Measurements from ENCODE around the gene HSF5. TPM values are rescaled to one million over a fixed set of nuclear protein-coding genes. Genes with fewer than 3 reads are reported as not detected.

The HSF5 gene
- total RNA-seq, 1 experiment from 2014 or later: not detected

GRCh38 chr17:58510075-58510474 lies 21.9 kb upstream of the HSF5 start:
- TF ChIP-seq EZH2phosphoT487 (IDR thresholded peaks at IDR 0.05; ENCODE audit: borderline replicate concordance, low read length) (no peak), CTCF (conservative IDR thresholded peaks at IDR 0.05; ENCODE audit: low read depth, low read length) (no peak), EZH2 (IDR thresholded peaks at IDR 0.05; ENCODE audit: low read length, unreplicated experiment) (no peak)
- no peak overlapping the region for H2AFZ ChIP-seq (ENCODE audit: low read length)
- ChIA-PET POLR2A (ENCODE audit: unreplicated experiment) (no interaction called here), CTCF (no interaction called here)
- H3K36me3 ChIP-seq (ENCODE audit: low read depth, low read length): peaks cover 22% of the 10 kb centered on the region; the same call in 1 of the 2 replicates
- no peaks in the 10 kb centered on the region for H4K20me1 ChIP-seq (ENCODE audit: low read length)
- H3K9me3 ChIP-seq (ENCODE audit: low read length): no peaks in the 10 kb centered on the region
- H3K9ac ChIP-seq (ENCODE audit: low read length): no peak overlapping the region
- H3K4me1 ChIP-seq (ENCODE audit: insufficient read depth, low read length): peaks cover 12% of the 10 kb centered on the region
- H3K27me3 ChIP-seq (ENCODE audit: low read length): no peaks in the 10 kb centered on the region
- H3K9me2 ChIP-seq (replicated peaks; ENCODE audit: low read length): no peaks in the 10 kb centered on the region
- no peak overlapping the region for H3K4me3 ChIP-seq (ENCODE audit: low read length)
- H3K27ac ChIP-seq (ENCODE audit: low read length): no peak overlapping the region
- no peak for DNase-seq
- no peak for ATAC-seq
- H3K4me2 ChIP-seq (ENCODE audit: low read length): no peak overlapping the region
- no peaks in the 10 kb centered on the region for H3F3A ChIP-seq (ENCODE audit: low read length, unreplicated experiment)
- intact Hi-C loops (cut with micrococcal nuclease): loop anchor here (10.0 kb wide), 1 partner anchor 155 kb away; the partner anchor contains the start of gene SUPT4H1
- BruUV-seq (replicated peaks): no TSS peak
- peaks cover 11% of the 10 kb centered on the region for H3K79me2 ChIP-seq (ENCODE audit: low read length)

GRCh38 chr17:58508341-58509067 lies 20.3 kb upstream of the HSF5 start:
- H2AFZ ChIP-seq (ENCODE audit: low read length): no peak overlapping the region
- H3K4me2 ChIP-seq (ENCODE audit: low read length): no peak overlapping the region
- H3K4me1 ChIP-seq (ENCODE audit: insufficient read depth, low read length): peaks cover 4% of the 10 kb centered on the region; the same call in 1 of the 2 replicates
- H3K27ac ChIP-seq (ENCODE audit: low read length): no peak overlapping the region
- no TSS peak for BruUV-seq (replicated peaks)
- H3K27me3 ChIP-seq (ENCODE audit: low read length): no peaks in the 10 kb centered on the region
- ChIA-PET CTCF (no interaction called here), POLR2A (ENCODE audit: unreplicated experiment) (no interaction called here)
- ATAC-seq (no peak), DNase-seq (no peak)
- H3K79me2 ChIP-seq (ENCODE audit: low read length): peaks cover 7% of the 10 kb centered on the region
- no peak for TF ChIP-seq CTCF (conservative IDR thresholded peaks at IDR 0.05; ENCODE audit: low read depth, low read length)
- TF ChIP-seq EZH2phosphoT487 (IDR thresholded peaks at IDR 0.05; ENCODE audit: borderline replicate concordance, low read length): no peak
- no peak for TF ChIP-seq EZH2 (IDR thresholded peaks at IDR 0.05; ENCODE audit: low read length, unreplicated experiment)
- H3K36me3 ChIP-seq (ENCODE audit: low read depth, low read length): peaks cover 28% of the 10 kb centered on the region; the same call in 1 of the 2 replicates
- H3K9me2 ChIP-seq (replicated peaks; ENCODE audit: low read length): no peaks in the 10 kb centered on the region
- H3F3A ChIP-seq (ENCODE audit: low read length, unreplicated experiment): no peaks in the 10 kb centered on the region
- no peak overlapping the region for H3K4me3 ChIP-seq (ENCODE audit: low read length)
- no peaks in the 10 kb centered on the region for H4K20me1 ChIP-seq (ENCODE audit: low read length)
- intact Hi-C loops (cut with micrococcal nuclease): no loop called here
- H3K9ac ChIP-seq (ENCODE audit: low read length): no peak overlapping the region
- no peaks in the 10 kb centered on the region for H3K9me3 ChIP-seq (ENCODE audit: low read length)

GRCh38 chr17:58507123-58507634 lies 19.0 kb upstream of the HSF5 start:
- H3K27me3 ChIP-seq (ENCODE audit: low read length): no peaks in the 10 kb centered on the region
- H3K36me3 ChIP-seq (ENCODE audit: low read depth, low read length): peaks cover 40% of the 10 kb centered on the region; the same call in 1 of the 2 replicates
- H3K9me2 ChIP-seq (replicated peaks; ENCODE audit: low read length): no peaks in the 10 kb centered on the region
- no peaks in the 10 kb centered on the region for H3K79me2 ChIP-seq (ENCODE audit: low read length)
- no peaks in the 10 kb centered on the region for H3F3A ChIP-seq (ENCODE audit: low read length, unreplicated experiment)
- no peak overlapping the region for H2AFZ ChIP-seq (ENCODE audit: low read length)
- H4K20me1 ChIP-seq (ENCODE audit: low read length): no peaks in the 10 kb centered on the region
- no peaks in the 10 kb centered on the region for H3K9me3 ChIP-seq (ENCODE audit: low read length)
- ChIA-PET CTCF (no interaction called here), POLR2A (ENCODE audit: unreplicated experiment) (no interaction called here)
- no peak overlapping the region for H3K4me2 ChIP-seq (ENCODE audit: low read length)
- intact Hi-C loops (cut with micrococcal nuclease): no loop called here
- H3K4me1 ChIP-seq (ENCODE audit: insufficient read depth, low read length): no peaks in the 10 kb centered on the region
- no peak overlapping the region for H3K9ac ChIP-seq (ENCODE audit: low read length)
- no peak for ATAC-seq
- H3K27ac ChIP-seq (ENCODE audit: low read length): no peak overlapping the region
- no TSS peak for BruUV-seq (replicated peaks)
- no peak for TF ChIP-seq EZH2 (IDR thresholded peaks at IDR 0.05; ENCODE audit: low read length, unreplicated experiment)
- no peak for TF ChIP-seq EZH2phosphoT487 (IDR thresholded peaks at IDR 0.05; ENCODE audit: borderline replicate concordance, low read length)
- no peak for TF ChIP-seq CTCF (conservative IDR thresholded peaks at IDR 0.05; ENCODE audit: low read depth, low read length)
- no peak overlapping the region for H3K4me3 ChIP-seq (ENCODE audit: low read length)
- no peak for DNase-seq
